Aorta (tissue), 5 donors: ENCODE results near the gene LATS2. TPM values are rescaled to one million over a fixed set of nuclear protein-coding genes. Genes with fewer than 3 reads are reported as not detected.

Experiments used
- ATAC-seq: fragments of 200-7000 bp; cut with Tn5 transposase; one replicate; pipeline ENCODE4 v1.9.1; 2022; ENCODE audit warnings: moderate library complexity; ENCODE audit not compliant: low FRiP score
- DNase-seq, 2 donors: peaks; one replicate each; pipeline ENCODE4 v3.0.0-alpha.2; 2020
- H3K27ac ChIP-seq, 2 donors: one replicate each; pipeline ENCODE4 v1.5.1; 2013; ENCODE audit warnings: low read length in 2 of 2, mild to moderate bottlenecking in 2 of 2, moderate library complexity in 2 of 2, control low read depth in 1 of 2, inconsistent platforms in 1 of 2, low read depth in 1 of 2
- H3K27me3 ChIP-seq, 2 donors: one replicate each; pipeline ENCODE4 v1.6.1; 2013; ENCODE audit warnings: control low read depth in 1 of 2, low read length in 1 of 2, mild to moderate bottlenecking in 1 of 2, moderate library complexity in 1 of 2; ENCODE audit not compliant: insufficient read depth in 2 of 2, control insufficient read depth in 1 of 2
- H3K36me3 ChIP-seq, 2 donors: one replicate each; pipeline ENCODE4 v1.6.1; 2013; ENCODE audit warnings: control low read depth in 1 of 2, low read length in 1 of 2, mild to moderate bottlenecking in 1 of 2; ENCODE audit not compliant: insufficient read depth in 2 of 2, control insufficient read depth in 1 of 2
- H3K4me1 ChIP-seq, 2 donors: one replicate each; pipeline ENCODE4 v1.6.1; 2013; ENCODE audit warnings: low read length in 2 of 2, control low read depth in 1 of 2, mild to moderate bottlenecking in 1 of 2, moderate library complexity in 1 of 2; ENCODE audit not compliant: insufficient read depth in 2 of 2, control insufficient read depth in 1 of 2
- H3K4me3 ChIP-seq, 2 donors: one replicate each; pipeline ENCODE4 v1.5.1; 2013; ENCODE audit warnings: low read length in 2 of 2, control low read depth in 1 of 2, mild to moderate bottlenecking in 1 of 2
- H3K9me3 ChIP-seq: one replicate; pipeline ENCODE4 v1.6.1; 2013; ENCODE audit warnings: mild to moderate bottlenecking, low read length; ENCODE audit not compliant: control insufficient read depth
- WGBS, 2 donors: extraction: QIAGEN DNeasy Blood & Tissue Kit; methylation state at CpG; one replicate each; pipeline ENCODE4 v1.1.7; 2013; 5-methylcytosine and 5-hydroxymethylcytosine counted together
- intact Hi-C, 2 donors: fragments of 100-400 bp; cut with DNase I; formaldehyde crosslinking; loops; one replicate each; pipeline versions ENCODE4 v1.14.2 to v1.15.0; 2022
- polyA plus RNA-seq, 2 donors: library from polyadenylated mRNA; stranded (reverse); fragments of 200-250 nt; gene quantifications; one replicate each; pipeline ENCODE4 v1.2.3, GENCODE V29; 2013
- total RNA-seq, 2 donors: library from RNA; stranded (reverse); fragmentation: NEBNext Ultra II Directional; extraction: Animal tissue kit (Norgen Biotek cat#: 25700); gene quantifications; one replicate each; pipeline ENCODE4 v1.2.1, GENCODE V29; 2021
- donor health status: healthy with polysubstance abuse.
- donor health status: Bipolar disorder and iron deficiency.
- donor health status: DM: no; HTN: no; CAD: no.
- donor health status: DM: no; HTN: no; CAD: no.
- donor health status: DM: yes; HTN: yes; CAD: no.

LATS2 gene
- total and polyA plus RNA-seq, 4 donors, result 9.5 to 64.6 (median 32.2) TPM

DNA sequence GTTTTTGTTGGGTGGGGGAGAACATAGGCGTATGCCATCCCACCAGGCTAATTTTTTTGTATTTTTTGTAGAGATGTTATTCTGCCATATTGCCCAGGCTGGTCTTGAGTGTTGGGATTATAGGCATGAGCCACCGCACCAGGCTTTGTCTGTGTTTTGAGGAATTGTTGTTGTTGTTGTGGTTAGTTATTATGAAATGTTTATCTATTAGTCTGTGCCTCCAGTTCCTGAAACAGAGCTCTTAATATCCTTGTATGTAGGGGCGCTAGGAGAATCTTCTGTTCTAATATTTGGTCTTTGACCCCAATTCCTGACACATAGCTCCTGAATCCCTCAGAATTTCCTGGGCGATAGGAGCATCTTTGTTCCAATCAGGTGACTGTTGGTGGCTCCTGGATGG lies 5.6 kb upstream of the LATS2 start:
- 96 to 97% methylated on average over 4 of the region's 4 CpGs for WGBS, 2 donors
- DNase-seq (no peak), ATAC-seq (no peak)
- Histone ChIP-seq H3K4me1 (no peaks in the 10 kb centered on the region), H3K4me3 (no peak overlapping the region), H3K27me3 (no peaks in the 10 kb centered on the region), H3K36me3 (no peaks in the 10 kb centered on the region), H3K9me3 (no peaks in the 10 kb centered on the region), H3K27ac (no peak overlapping the region)
- intact Hi-C loops, result no loop called here

DNA sequence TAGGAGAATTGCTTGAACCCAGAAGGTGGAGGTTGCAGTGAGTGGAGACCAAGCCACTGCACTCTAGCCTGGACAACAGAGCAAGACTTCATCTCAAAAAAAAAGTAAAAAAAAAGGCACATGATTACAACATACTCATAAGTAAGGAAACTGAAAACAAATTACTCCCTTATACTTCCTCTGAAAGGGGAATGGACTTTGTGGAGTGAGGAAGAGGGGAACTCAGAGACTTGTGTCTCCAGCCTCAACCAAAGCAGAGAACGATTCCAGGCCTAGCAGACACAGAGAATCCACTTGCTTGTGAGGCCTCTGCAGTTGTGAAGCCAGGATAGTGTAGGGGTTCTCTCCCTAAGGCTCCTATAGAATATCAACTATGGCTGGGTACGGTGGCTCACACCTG lies 4.3 kb upstream of the LATS2 start:
- Histone ChIP-seq H3K4me3 (no peak overlapping the region), H3K4me1 (no peaks in the 10 kb centered on the region), H3K27me3 (no peaks in the 10 kb centered on the region), H3K36me3 (no peaks in the 10 kb centered on the region), H3K27ac (no peak overlapping the region), H3K9me3 (no peaks in the 10 kb centered on the region)
- 94 to 98% methylated on average over 2 of the region's 2 CpGs for WGBS, 2 donors
- DNase-seq (no peak), ATAC-seq (no peak)
- intact Hi-C loops, result no loop called here

DNA sequence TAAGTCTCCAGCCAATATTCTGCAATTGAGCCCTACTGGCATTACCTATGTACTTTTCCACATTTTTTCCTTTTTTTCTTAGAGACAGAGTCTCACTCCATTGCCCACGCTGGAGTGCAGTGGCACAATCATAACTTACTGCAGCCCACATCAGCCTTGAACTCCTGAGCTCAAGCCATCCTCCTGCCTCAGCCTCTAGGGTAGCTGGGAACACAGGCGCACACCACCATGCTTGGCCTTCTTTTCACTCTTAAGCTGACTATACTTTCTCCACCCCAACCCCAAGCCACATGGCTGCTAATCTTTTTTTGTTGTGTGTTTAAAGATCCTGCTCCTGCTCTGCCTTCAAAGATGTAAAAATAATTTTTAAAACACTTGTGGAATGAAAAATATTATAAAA lies 1.6 kb upstream of the LATS2 start:
- Histone ChIP-seq H3K4me3 (no peak overlapping the region), H3K27me3 (no peaks in the 10 kb centered on the region), H3K36me3 (no peaks in the 10 kb centered on the region), H3K4me1 (no peaks in the 10 kb centered on the region), H3K27ac (no peak overlapping the region), H3K9me3 (no peaks in the 10 kb centered on the region)
- WGBS, 2 donors, result 79 to 86% methylated on average over 2 of the region's 2 CpGs
- DNase-seq, result no peak
- no peak for ATAC-seq
- intact Hi-C loops, result loop anchor here in 1 of 2 donors (5.0 kb wide), 2 partner anchors 66 to 121 kb away; no protein-coding TSS in a partner anchor

DNA sequence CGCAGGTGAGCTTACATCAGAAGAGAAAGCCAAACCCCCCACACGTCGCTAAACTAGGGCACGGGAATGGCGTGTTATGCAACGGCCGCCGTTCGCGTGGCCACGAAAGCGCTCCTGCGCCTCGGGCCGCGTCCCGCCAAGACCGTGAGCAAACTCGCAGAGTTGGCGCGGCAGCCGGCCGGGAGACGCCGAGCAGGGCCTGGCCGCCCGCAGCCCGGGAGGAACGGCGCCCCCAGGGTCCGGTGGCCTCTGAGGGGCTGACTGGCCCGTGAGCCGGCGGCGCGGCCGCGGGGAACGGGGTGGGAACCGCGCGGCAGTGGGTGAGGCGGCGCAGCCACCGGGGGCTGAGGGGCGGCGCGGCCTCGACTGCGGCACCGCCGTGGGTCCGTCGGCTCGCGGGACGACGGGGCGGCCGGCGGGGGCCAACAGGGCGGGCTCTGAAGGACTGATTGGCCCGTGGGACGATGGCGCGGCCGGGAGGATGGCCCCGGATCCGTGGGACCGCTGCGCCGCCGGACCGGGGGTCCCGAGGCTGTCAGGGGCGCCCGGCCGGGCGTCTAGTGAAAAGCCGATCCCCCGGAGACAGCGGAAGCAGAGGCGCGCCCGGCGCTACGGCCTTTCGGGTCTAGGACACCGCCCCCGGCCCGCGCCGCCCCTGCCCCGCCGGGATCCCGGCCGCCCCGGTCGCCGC lies 903 bp downstream of the LATS2 start:
- Histone ChIP-seq H3K27ac (peak overlapping the region; percentile 97 to 99), H3K9me3 (no peaks in the 10 kb centered on the region), H3K4me1 (peaks cover 0 to under 1% of the 10 kb centered on the region in 2 donors), H3K36me3 (no peaks in the 10 kb centered on the region), H3K27me3 (no peaks in the 10 kb centered on the region), H3K4me3 (peak overlapping the region; percentile 95 to 98)
- peak; percentile 56 for ATAC-seq
- peak; percentile 63 to 88 for DNase-seq
- WGBS, 2 donors, result 1% methylated on average over 63 to 100 of the region's 100 CpGs
- intact Hi-C loops, result loop anchor here in 1 of 2 donors (5.0 kb wide), 2 partner anchors 63 to 118 kb away; no protein-coding TSS in a partner anchor

DNA sequence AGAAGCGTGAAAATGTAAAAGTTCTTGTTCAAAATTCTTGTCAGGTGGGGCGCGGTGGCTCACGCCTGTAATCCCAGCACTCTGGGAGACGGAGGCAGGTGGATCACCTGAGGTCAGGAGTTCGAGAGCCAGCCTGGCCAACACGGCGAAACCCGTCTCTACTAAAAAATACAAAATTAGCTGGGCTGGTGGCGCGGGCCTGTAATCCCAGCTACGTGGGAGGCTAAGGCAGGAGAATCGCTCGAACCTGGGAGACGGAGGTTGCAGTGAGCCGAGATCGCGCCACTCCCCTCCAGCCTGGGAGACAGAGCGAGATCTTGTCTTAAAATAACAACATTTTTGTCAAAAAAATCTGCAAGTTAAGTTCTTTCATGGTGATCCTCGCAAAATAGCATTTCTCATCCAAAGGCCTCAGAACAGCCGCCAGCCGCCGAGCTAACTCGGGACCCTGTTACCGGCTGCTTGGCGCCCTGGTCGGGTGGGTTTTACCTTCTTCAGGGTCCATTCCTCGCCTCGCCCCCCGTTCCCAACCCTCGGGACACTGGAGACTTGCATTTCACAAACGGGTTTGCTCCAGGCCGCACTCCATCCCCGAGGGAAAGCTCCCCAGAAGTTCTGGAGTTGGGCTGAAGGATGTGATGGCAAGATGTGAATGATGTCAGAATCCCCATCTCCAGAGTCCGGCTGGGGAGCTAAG lies 1.6 kb downstream of the LATS2 start:
- intact Hi-C loops, result loop anchor here in 1 of 2 donors (5.0 kb wide), 2 partner anchors 62 to 117 kb away; no protein-coding TSS in a partner anchor
- ATAC-seq (no peak), DNase-seq (no peak)
- Histone ChIP-seq H3K27me3 (no peaks in the 10 kb centered on the region), H3K9me3 (no peaks in the 10 kb centered on the region), H3K4me1 (peaks cover 0 to 3% of the 10 kb centered on the region in 2 donors), H3K4me3 (peak overlapping the region; percentile 95 to 98), H3K36me3 (no peaks in the 10 kb centered on the region), H3K27ac (peak overlapping the region in 1 of 2 donors; percentile 97)
- 59 to 63% methylated on average over 35 of the region's 35 CpGs for WGBS, 2 donors

DNA sequence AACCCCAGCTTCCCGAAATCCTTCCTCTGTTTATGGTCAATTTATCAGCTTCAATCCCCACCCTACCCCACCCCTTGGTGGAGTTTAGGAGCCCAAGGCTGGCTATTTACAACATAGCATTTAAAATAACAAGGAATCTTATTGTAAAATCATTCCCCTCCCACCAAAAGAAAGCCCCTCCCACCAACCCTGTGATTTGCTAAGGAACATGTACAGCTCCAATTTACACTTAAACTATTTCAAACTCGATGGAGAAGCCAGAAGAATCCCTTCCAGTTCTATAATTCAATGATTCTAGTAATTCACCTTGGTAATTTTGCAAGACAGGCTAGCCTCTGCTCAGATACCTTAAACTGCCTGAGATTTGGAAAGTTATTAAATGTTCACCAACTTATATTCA lies 3.0 kb downstream of the LATS2 start:
- Histone ChIP-seq H3K27me3 (no peaks in the 10 kb centered on the region), H3K4me1 (peaks cover 1 to 3% of the 10 kb centered on the region in 2 donors), H3K36me3 (peaks cover 0 to under 1% of the 10 kb centered on the region in 2 donors), H3K4me3 (no peak overlapping the region), H3K9me3 (no peaks in the 10 kb centered on the region), H3K27ac (no peak overlapping the region)
- WGBS, 2 donors, result 43 to 45% methylated on average over 2 of the region's 2 CpGs
- no peak for DNase-seq
- intact Hi-C loops, result no loop called here
- ATAC-seq, result no peak

DNA sequence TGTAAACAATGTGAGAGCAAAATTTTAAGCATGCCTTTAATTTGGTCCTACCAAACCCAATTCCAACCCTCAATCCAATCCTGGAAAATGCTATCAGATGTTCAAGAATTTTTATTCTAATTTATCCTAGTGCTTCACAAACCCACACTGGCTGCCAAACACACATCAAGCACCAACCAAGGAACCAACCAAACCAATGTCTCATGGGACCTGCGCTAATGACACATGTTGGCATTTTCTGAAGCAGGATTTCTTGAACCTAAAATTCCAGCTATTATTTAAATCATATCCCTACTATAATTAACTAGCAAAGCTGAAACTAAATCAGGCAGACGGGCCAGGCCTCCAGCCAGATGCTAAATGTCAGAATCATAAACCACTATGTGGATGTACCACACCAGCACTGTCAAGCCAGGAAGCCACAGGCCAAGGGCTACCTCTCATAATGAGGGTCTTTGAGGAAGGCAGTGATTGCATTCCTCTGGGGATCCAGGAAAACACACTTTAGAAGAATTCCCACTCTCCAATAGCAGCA lies 5.8 kb downstream of the LATS2 start:
- intact Hi-C loops, result no loop called here
- no peaks in the 10 kb centered on the region for H3K9me3 ChIP-seq
- no peaks in the 10 kb centered on the region for H3K27me3 ChIP-seq
- ATAC-seq (no peak), DNase-seq (no peak)
- H3K4me3 ChIP-seq, result no peak overlapping the region
- peaks cover 1 to 3% of the 10 kb centered on the region in 2 donors for H3K4me1 ChIP-seq
- WGBS, 2 donors, result 53 to 60% methylated on average over 2 of the region's 2 CpGs
- H3K27ac ChIP-seq, result peak overlapping the region in 1 of 2 donors; percentile 56
- peaks cover 0 to 2% of the 10 kb centered on the region in 2 donors for H3K36me3 ChIP-seq

DNA sequence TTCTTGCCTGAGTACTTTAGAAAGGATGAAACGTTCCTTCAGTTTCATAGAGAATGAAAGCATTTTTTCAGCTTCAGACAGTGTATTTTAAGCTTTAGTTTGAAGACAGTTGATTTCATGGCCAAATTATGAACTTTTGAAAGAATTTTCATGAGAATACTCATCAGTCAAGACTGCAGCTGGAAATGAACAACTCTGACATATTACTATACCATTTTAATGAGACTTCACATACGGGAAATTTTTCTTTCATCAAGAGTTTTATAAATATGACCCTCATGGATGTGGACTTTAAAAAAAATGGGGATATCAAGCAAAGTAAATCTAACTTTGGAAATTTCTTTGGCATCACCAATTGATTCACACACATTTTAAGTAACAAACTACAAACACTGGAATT lies 6.4 kb downstream of the LATS2 start:
- intact Hi-C loops, result no loop called here
- Histone ChIP-seq H3K4me3 (no peak overlapping the region), H3K36me3 (peaks cover 0 to 2% of the 10 kb centered on the region in 2 donors), H3K4me1 (peaks cover 1 to 3% of the 10 kb centered on the region in 2 donors), H3K27me3 (no peaks in the 10 kb centered on the region), H3K27ac (no peak overlapping the region), H3K9me3 (no peaks in the 10 kb centered on the region)
- DNase-seq (no peak), ATAC-seq (no peak)
- 5% methylated on average over 2 of the region's 2 CpGs for WGBS, 2 donors
